Frontal cortex (tissue), 4 donors: ENCODE measurements around the gene FAM43A. TPM values are rescaled to one million over a fixed set of nuclear protein-coding genes. Genes with fewer than 3 reads are reported as not detected.

ENCODE experiments used
- DNase-seq, 2 donors: peaks; one replicate each; pipeline ENCODE4 v3.0.0; 2012; ENCODE audit warnings: low spot score in 2 of 2
- FAIRE-seq: peaks from 2 replicates; lab custom pipeline; 2012; peaks lifted over from hg19 to GRCh38; lab: Jason Lieb, UNC
- total RNA-seq: library from RNA; depleted of rRNA; stranded (reverse); fragments of >200 nt; gene quantifications from one replicate; pipeline ENCODE4 v1.2.3, GENCODE V29; 2014
- donor health status: control.
- donor health status: control.
- donor health status: control.

FAM43A gene
- 4.5 TPM for total RNA-seq

GRCh38 chr3:194685718-194686413 is at the start of gene FAM43A:
Gene FAM43A (plus strand): TSS chr3:194685883. CDS start chr3:194686827, 944 bp downstream.
- FAIRE-seq: no peak
- DNase-seq: peak; percentile 83 to 86

GRCh38 chr3:194637066-194637465 is 48.6 kb upstream of the FAM43A start:
- no peak for DNase-seq
- no peak for FAIRE-seq

- FAIRE-seq (no peak), DNase-seq (no peak)
Measured at GRCh38 chr3:194637541-194638400, 47.9 kb upstream of the FAM43A start.

GRCh38 chr3:194638991-194639605 is 46.6 kb upstream of the FAM43A start:
- FAIRE-seq: no peak
- DNase-seq: no peak

GRCh38 chr3:194640829-194641228 is 44.9 kb upstream of the FAM43A start:
- DNase-seq (no peak), FAIRE-seq (no peak)

GRCh38 chr3:194642769-194643168 is 42.9 kb upstream of the FAM43A start:
- FAIRE-seq: no peak
- no peak for DNase-seq

- FAIRE-seq: no peak
- DNase-seq: no peak
Measured at GRCh38 chr3:194647747-194648146, 37.9 kb upstream of the FAM43A start.

GRCh38 chr3:194654443-194654842 is 31.2 kb upstream of the FAM43A start:
- DNase-seq (no peak), FAIRE-seq (no peak)

- DNase-seq: no peak
- FAIRE-seq: no peak
Measured at GRCh38 chr3:194657439-194657838, 28.2 kb upstream of the FAM43A start.

- FAIRE-seq: no peak
- no peak for DNase-seq
Measured at GRCh38 chr3:194658477-194659242, 27.0 kb upstream of the FAM43A start.

- DNase-seq: no peak
- FAIRE-seq: no peak
Measured at GRCh38 chr3:194659778-194660177, 25.9 kb upstream of the FAM43A start.

- DNase-seq (no peak), FAIRE-seq (no peak)
Measured at GRCh38 chr3:194661374-194661773, 24.3 kb upstream of the FAM43A start.

- FAIRE-seq: no peak
- DNase-seq: no peak
Measured at GRCh38 chr3:194661946-194662345, 23.7 kb upstream of the FAM43A start.

- FAIRE-seq (no peak), DNase-seq (no peak)
Measured at GRCh38 chr3:194664857-194665256, 20.8 kb upstream of the FAM43A start.

- FAIRE-seq: no peak
Measured at GRCh38 chr3:194667363-194667762, 18.3 kb upstream of the FAM43A start.

GRCh38 chr3:194671511-194671899 is 14.2 kb upstream of the FAM43A start:
- DNase-seq (no peak), FAIRE-seq (no peak)

More at GRCh38 chr3:194667363-194667762, 18.3 kb upstream of the FAM43A start:
- no peak for DNase-seq

GRCh38 chr3:194671900-194672808 is 13.5 kb upstream of the FAM43A start, which contains the start of gene LSG1:
Gene LSG1 (minus strand): TSS chr3:194672191. CDS start chr3:194672162, 29 bp downstream.
- DNase-seq (peak; percentile 72 to 82), FAIRE-seq (no peak)

GRCh38 chr3:194672876-194673275 is 12.8 kb upstream of the FAM43A start:
- no peak for DNase-seq
- FAIRE-seq: no peak

- DNase-seq (no peak), FAIRE-seq (no peak)
Measured at GRCh38 chr3:194673761-194674160, 11.9 kb upstream of the FAM43A start.
